ENCODE results near the gene CP.
A peak's percentile ranks its signal among the peaks of the same experiment; 100 is the strongest.

CP gene

DNA sequence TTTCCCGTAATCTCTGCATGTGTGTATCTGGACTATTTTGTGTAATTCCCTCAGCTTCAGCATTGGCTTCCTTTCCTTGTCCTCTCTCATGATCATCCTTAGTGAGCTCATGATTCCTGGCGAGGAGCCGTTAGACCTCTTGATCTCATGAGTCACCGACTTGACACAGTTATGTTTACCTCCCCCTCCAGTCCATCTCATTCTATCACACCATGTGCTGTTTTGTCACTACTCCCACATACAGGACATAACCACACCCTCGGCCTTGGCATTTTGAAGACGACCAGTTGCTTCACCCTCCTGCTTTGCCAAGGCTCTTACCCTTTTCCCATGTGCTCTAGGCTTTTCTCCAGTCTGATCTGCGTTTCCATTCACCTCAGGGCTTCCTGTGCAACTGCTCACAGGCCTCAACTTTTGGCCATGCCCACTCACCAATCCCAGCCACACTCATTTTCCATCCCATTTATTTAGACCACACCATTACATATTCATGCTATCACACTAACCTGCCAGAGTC is 41.5 kb downstream of the CP start:
- DNase-seq = no peak

DNA sequence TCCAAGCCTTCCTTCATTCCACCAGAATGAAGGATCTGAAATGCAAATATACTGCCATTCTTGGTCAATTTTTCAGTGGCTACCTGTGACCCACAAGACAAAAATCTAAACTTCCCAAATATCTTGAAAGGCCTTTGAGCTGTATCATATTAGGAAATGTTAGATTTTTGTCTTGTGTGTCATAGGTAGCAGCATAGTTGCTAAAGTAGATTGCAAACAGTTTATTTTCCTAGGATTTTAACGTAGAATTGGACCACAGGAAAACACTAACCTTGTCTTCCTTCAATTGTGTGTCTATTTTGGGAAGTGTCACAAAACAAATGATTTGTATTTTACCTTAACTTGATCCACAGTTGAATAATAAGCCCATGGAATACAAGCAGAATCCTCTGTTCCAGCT is 42.4 kb downstream of the CP start:
- DNase-seq = no peak

DNA sequence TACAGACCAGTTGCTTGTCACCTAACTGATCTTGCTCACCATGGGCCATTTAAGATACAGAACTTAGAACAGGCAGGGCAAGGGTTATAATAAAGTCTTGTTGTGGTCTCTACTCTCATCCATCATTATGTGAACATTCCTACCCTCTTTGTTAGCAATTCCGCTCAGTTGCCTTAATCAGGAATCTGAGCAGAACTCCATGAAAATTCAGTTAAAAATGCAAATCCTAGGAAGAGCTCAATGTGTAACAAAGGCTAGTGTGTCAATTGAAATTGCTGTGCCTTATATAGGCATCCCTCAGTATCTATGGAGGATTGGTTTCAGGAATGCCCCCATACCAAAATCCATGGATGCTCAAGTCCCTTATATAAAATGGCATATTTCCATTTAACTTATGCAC is 44.5 kb downstream of the CP start:
- no peak for DNase-seq

DNA sequence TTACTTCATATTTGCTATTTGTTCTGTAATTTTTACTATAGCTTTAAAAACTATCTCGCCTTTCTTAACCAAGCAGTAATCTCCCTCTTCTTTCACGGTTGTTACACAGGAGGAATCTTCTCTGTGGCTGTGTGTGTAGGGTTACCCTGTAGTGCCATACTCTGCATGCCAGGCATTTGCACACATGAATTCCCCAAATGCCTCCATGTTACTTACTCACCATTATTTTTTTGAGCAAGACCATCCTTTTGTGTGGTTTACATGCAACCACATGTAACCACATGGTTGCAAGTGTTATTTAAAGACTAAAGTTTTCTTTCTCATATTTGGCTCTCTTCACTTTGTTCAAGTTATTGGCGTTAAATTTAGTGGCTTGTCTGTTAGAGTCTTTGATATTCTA is 46.7 kb downstream of the CP start:
- DNase-seq = no peak

DNA sequence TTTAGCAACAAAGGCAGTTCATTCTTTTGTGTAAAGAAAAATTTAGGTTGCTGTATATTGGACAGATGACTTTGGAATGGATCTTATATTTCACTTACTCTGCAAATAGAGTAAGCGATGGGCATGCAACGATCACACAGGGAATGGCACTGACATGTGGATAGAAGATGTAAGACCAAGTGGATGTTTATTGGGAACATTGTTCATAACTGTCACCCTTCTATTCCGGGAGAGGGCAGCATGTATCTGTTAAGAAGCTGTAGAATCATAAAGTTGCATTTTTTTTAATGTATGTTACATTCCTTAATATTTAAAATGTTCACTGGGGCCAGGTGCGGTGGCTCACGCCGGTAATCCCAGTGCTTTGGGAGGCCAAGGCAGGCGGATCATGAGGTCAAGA is 51.0 kb downstream of the CP start:
- no peak for DNase-seq

DNA sequence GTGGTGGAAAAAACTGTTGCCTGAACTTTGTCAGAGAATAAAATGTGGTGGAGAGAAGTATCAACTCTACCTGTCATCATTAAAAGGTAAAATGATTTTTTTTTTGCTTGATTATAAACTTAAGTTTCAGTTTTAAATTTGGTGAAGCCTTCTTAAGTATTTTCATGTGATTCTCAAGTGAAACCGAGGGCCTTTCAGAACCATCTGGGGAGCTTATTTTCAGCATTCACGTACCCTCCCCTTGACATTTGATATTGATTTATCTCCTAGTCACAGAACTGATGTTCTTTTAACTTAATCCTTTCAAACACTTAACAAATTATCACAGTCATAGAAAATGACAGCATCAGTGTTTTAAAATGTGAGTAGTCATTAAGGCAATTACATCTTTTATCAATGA is 53.7 kb downstream of the CP start:
- no peak for DNase-seq

DNA sequence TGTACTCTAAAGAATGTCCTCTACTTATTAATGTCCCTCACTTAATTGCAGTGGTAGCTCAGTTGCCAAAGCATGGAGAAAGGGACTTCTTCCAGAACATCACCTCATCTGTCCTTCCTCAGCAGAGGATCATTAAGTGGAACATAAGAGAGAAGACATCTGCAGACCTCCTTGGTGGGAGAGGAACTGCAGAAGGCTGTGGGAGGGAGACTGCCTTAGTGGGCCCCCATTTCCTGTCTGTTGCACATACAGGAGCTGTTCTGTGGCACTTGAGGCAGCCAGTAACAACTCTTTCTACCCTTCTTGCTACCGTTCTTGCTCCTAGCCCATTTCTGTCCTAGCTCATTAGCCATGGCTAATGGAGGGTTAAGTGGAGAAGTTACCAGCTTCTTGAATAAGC is 58.6 kb downstream of the CP start:
- no peak for DNase-seq

DNA sequence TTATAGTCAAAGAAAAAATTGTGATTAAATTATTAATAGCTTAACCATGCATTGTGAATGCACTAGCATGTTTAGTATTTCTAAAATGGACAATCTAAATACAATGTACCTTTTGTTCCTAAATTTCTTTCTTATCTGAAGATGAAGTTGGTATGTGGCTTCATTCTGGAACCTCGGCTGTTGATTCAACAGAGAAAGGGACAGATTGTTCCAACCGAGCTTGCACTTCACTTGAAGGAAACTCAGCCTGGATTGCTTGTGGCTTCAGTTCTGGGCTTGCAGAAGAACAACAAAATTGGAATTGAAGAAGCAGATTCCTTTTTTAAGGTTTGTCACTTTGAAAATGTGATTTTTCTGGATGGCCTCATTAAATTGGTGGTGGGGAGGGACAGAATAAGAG is 59.6 kb downstream of the CP start:
- DNase-seq = no peak

DNA sequence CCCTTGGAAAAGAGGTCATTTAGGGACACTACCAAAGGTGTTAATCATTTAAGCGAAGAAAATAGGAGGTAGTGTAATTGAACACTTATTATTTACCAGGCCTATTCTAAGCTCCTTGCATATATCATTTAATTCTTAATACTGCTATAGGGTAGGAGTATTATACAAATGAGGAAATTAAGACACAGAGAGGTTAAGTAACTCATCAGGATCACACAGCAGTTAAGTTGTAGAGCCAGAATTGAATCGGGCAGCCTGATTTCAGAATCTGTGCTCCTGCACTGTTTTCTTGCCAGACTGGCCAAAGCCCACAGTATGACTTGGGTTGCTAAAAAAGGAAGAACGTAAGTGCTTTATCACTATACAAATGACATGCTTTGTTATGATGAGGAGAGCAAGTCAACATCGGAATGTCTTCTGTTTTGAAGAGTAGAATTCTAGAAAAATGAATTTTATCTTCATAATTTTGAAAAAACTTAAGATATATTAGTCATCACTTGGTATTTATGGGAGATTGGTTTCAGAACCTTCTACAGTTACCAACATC is 60.8 kb downstream of the CP start:
- DNase-seq = no peak

DNA sequence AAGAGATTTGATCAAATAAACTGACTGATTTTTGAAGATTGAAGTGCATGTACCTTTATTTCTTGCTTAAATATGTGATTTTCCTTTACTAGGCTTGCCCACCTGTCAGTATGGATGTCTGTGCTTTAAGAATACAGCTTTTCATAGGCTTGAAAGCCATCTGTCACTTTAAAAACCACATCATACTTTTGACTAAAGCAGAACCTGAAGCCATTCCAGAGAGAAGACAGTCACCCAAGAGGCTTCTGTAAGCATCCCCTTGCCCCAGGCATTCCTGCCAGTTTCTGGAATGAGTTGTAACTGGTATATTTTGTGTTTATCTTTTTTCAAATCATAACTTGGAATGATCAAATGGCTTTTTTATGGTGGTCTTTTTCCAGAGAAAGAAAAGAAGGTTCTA is 68.2 kb downstream of the CP start:
- no peak for DNase-seq

DNA sequence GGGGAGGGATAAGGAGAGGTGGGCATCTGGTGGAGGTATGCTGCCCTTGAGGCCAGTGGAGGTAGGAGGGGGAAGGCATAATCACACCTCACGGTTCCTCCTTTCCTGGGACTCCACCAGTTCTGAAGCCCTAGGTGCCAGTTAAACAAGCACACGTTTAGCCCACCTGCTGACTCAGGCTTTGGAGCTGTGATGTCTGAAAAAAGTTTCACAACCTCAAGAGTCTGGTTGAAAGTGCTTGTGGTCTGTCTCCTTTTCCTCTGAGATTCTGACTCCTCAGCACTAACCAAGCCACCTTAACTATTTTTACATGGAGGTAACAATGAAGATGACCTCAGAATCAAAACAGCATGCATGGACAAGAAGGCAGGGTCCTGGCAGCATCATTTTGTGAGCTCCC is 69.2 kb downstream of the CP start:
- no peak for DNase-seq

DNA sequence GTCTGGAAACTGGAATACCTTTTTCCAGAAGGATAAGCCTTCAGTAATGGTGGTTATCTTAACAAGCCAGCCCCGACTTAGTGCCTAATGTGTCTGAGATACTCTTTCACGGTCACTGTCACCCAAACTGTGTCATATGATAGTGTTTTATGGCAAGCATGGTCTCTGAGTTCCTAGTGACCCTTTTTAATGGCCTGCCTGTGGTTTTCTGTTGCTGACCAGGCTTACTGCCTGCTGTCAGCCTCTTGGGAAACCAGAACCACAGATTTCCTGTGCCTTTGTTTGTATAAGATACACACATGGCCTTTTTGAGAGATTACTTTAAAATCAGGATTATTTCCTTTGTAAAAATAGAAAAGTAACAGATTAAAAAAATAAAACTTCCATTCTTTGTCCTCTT is 69.8 kb downstream of the CP start:
- DNase-seq = no peak

DNA sequence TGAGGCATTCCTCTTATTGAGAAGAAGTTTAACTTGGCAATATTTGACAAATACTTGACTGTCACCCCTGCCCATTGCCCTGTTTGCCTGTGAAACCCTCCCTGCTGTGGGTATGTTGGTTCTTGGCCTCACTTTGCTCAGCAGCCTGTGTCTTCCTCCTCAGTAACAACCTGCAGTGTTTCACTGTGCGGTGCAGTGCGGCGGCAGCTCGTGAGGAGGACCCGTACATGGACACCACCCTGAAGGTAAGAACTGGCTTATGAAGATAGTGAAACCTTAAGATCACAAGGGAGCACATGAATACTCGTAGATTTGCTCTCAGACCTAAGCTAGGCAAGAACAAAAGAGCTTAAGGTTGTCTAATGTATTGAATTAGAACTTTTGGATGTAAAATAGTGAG is 71.2 kb downstream of the CP start:
- no peak for DNase-seq

DNA sequence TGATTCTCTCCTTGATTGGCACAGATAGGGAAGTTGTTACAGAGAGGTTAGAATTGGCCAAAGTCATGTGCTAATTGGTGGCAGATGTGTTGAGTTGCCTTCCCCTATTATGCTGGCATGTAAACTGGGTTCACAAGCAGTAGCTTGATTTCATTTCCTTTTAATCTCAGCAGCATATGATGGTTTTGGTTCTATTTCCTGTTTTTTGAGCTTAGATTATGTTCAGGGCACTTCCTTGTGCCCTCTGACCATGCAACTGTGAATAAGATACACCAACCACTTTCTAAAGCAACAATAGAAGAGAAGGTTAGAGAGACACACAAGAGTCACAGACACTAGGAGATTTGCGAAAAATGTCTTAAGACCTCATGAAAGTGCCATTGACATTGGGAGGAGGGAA is 75.7 kb downstream of the CP start:
- DNase-seq = no peak

DNA sequence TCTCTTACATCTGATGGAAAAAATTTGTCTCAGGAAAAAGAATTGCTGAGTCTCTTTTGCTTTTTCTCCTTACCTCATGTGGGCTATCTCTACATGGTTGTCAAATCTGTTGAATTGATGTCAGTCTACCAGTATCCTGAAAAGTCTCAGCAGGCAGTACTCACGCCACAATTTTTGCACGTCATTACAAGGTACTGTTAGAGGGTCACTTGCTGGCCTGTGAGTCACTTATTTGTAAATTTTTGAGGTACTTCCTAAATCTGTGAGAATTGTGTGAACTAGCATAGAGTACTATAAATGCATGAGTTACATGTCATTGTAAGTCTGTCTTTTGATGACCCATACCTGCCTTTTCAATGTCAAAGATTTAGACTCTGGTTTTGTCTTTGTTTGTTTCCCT is 76.3 kb downstream of the CP start:
- no peak for DNase-seq

DNA sequence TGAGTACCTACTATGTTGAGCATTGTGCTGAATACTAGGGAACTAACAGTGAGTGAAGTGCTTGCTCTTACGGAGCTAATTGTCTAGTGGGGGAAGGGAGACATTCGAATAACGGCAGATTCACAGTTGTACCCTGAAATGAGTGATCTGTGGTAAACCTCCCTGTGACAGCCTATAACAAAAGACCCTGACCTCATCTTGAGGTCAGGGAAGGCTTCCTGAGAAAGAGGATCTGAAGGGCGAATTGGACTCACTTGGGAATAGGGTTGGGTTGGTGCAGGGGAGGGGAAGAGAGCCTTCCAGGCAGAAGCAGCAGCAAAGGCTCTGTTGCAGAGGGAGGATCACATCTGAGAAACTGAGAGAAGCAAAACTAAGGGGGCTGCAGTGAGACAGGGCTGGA is 78.9 kb downstream of the CP start:
- DNase-seq = no peak

DNA sequence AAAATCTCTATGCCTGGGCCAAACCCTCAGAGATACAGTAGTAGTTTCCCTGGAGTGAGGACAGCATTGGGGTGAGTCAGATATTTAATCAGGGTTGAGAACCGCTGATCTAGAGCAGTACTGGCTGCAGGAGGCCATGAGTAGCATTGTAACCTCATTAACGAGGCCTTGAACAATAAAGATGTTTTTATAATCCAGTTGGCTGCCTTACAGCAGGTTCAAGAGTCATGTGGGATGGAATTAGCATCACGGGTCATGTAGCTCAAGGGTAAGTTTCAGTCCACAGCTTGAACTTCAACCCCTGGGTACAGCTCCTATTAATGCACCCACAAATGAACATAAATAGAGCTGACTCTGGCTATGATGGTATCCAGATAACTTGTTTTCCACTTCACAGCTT is 87.1 kb downstream of the CP start:
- no peak for DNase-seq

DNA sequence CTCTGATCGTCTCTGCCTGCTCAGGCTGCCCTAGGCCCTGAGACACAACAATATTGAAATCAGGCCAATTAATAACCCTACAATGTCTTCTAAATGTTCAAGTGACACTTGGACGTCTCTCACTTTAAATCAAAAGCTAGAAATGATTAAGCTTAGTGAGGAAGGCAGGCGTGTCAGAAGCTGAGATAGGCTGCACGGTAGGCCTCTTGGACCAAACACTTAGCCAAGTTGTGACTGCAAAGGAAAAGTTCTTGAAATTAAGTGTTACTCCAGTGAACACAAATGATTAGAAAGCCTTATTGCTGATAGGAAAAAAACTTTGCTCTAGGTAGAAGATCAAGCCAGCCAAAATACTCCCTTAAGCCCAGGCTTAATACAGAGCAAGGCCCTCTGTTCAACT is 90.0 kb downstream of the CP start:
- no peak for DNase-seq

DNA sequence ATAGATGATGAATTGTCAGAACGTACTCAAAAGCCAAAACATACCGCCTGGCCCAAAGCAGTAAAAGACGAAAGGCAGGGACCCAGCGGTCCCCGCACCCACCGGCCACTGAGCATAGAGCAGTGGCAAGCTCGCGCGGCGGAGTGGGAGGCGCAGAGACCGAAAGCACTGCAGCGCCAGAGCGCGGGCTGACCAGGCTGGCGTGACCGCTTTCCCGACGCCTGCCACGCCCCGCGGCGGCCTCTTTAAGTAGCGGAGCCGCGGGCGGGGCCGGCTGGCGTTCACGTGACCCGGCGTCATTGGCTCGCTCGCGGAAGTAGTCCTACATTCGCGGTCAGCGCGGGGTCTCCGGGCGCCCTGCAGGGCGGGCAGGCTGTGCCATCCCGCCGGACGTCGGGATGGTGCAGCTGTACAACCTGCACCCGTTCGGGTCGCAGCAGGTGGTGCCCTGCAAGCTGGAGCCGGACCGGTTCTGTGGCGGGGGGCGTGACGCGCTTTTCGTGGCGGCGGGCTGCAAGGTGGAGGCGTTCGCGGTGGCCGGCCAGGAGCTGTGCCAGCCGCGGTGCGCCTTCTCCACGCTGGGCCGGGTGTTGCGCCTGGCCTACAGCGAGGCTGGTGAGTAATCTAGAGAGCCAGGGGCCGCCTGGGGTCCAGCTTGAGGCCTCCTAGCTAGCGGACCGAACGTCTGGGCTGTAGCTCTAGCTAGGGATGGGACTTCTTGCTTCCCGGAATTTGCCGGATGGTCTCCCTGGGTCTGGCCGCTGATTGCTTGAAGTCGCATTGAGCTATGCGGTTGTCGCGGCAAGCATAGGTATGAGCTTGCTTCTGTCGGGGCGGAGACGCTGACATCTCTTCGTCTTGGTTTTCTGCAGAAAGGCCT is 92.1 kb downstream of the CP start, which contains the start of gene HPS3:
Gene HPS3, plus strand, starts transcription at position 313 of the 880 bp plus-strand sequence. Its CDS starts 86 bp downstream, at position 399.
- DNase-seq = peak; percentile 16

DNA sequence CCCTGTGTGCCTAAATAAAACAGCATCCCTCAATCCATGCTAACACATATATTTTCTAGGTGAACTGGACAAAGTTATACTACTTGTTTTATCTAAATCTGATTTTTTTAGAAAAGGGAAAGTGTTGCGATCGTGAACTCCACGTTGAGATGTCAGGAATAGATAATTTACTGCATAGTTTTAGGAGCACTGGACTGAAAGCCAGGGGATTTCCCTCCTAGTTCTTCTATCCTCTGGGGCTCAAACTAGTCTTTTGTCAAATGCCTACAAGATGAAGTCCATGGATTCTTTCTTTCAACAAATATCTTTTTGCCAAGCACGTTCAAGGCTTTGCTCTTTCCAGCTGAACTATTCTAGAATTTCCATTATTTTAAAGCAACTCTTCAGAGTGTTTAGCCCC is 92.8 kb downstream of the CP start:
- no peak for DNase-seq

DNA sequence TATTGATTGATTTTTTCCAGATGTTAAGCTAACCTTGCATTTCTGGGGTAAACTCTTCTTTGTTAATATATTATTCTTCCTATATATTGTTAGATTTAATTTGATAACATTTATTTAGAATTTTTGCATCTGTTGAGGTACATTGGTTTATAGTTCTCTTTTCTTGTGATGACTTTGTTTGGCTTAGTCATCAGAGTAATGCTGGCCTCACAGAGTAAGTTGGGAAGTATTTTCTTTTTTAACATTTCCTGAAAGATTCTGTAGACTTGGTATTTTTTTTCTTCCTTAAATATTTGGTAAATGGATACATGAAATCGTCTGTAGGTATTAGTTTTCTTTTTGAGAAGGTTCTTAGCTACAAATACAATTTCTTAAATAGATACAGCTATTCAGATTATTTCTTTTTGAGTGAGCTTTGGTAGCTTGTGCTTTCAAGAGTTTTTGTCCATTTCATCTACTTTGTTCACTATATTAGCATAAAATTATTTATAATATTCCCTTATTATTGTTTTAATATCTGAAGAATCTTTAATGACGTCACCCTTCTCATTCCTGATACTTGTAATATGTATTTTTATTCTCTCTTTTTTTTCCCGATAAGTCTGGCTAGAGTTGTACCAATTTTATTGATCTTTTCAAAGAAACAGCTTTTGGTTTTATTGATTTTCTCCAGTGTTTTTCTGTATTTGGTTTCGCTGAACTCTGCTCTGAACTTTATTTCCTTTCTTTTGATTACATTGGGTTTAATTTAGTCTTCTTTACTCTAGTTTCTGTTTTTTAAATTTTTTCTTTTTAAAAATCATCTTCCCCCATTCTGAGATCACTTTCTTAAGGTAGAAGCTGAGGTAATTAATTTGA is 98.7 kb downstream of the CP start:
- no peak for DNase-seq

All from cortex of kidney (tissue), 1 donor.